ENCODE measurements around the gene AP3S1.
"Not testable (repeated sequence)": the region's sequence is repeated elsewhere in the genome, so short reads cannot be mapped to it uniquely, and the experiment has no call there.

The AP3S1 gene

GRCh38 chr5:115877342-115877741 lies 35.6 kb downstream of the AP3S1 start:
- not testable (repeated sequence) for ATAC-seq, H3K4me3 Mint-ChIP-seq, DNase-seq, H3K4me1 Mint-ChIP-seq, H3K27me3 Mint-ChIP-seq, H3K27ac Mint-ChIP-seq
- H3K9me3 Mint-ChIP-seq: peaks cover 20 to 29% of the 10 kb centered on the region in 2 donors

- H3K4me3 Mint-ChIP-seq, H3K27me3 Mint-ChIP-seq, DNase-seq, H3K27ac Mint-ChIP-seq, H3K4me1 Mint-ChIP-seq, ATAC-seq: not testable (repeated sequence)
- peaks cover 20 to 29% of the 10 kb centered on the region in 2 donors for H3K9me3 Mint-ChIP-seq
Measured at GRCh38 chr5:115882434-115882833, 40.7 kb downstream of the AP3S1 start.

GRCh38 chr5:115884704-115885103 lies 43.0 kb downstream of the AP3S1 start:
- DNase-seq (no peak), ATAC-seq (no peak)
- H3K27ac Mint-ChIP-seq: no peak overlapping the region
- H3K4me1 Mint-ChIP-seq: no peaks in the 10 kb centered on the region
- no peaks in the 10 kb centered on the region for H3K27me3 Mint-ChIP-seq
- H3K4me3 Mint-ChIP-seq: no peak overlapping the region
- peaks cover 16% of the 10 kb centered on the region in 2 donors for H3K9me3 Mint-ChIP-seq

- H3K4me1 Mint-ChIP-seq, H3K27ac Mint-ChIP-seq, DNase-seq, H3K27me3 Mint-ChIP-seq, H3K4me3 Mint-ChIP-seq, ATAC-seq: not testable (repeated sequence)
- H3K9me3 Mint-ChIP-seq: peaks cover 11 to 13% of the 10 kb centered on the region in 2 donors
Measured at GRCh38 chr5:115885208-115885607, 43.5 kb downstream of the AP3S1 start.

- no peaks in the 10 kb centered on the region for H3K27me3 Mint-ChIP-seq
- ATAC-seq (no peak), DNase-seq (no peak)
- no peak overlapping the region for H3K4me3 Mint-ChIP-seq
- no peaks in the 10 kb centered on the region for H3K4me1 Mint-ChIP-seq
- no peaks in the 10 kb centered on the region for H3K9me3 Mint-ChIP-seq
- no peak overlapping the region for H3K27ac Mint-ChIP-seq
Measured at GRCh38 chr5:115888027-115888426, 46.3 kb downstream of the AP3S1 start.

GRCh38 chr5:115892021-115892420 lies 50.3 kb downstream of the AP3S1 start:
- no peaks in the 10 kb centered on the region for H3K27me3 Mint-ChIP-seq
- DNase-seq: no peak
- no peaks in the 10 kb centered on the region for H3K4me1 Mint-ChIP-seq
- H3K27ac Mint-ChIP-seq: peak overlapping the region in 1 of 2 donors; percentile 14
- ATAC-seq: no peak
- H3K4me3 Mint-ChIP-seq: no peak overlapping the region
- H3K9me3 Mint-ChIP-seq: no peaks in the 10 kb centered on the region

GRCh38 chr5:115894342-115894741 lies 52.6 kb downstream of the AP3S1 start:
- no peak for ATAC-seq
- H3K4me1 Mint-ChIP-seq: no peaks in the 10 kb centered on the region
- no peaks in the 10 kb centered on the region for H3K27me3 Mint-ChIP-seq
- DNase-seq: no peak
- no peak overlapping the region for H3K4me3 Mint-ChIP-seq
- no peak overlapping the region for H3K27ac Mint-ChIP-seq
- H3K9me3 Mint-ChIP-seq: no peaks in the 10 kb centered on the region

GRCh38 chr5:115895821-115896220 lies 54.1 kb downstream of the AP3S1 start:
- ATAC-seq (no peak), DNase-seq (no peak)
- Mint-ChIP-seq H3K4me3 (no peak overlapping the region), H3K27ac (no peak overlapping the region), H3K27me3 (no peaks in the 10 kb centered on the region), H3K9me3 (no peaks in the 10 kb centered on the region), H3K4me1 (no peaks in the 10 kb centered on the region)

- Mint-ChIP-seq H3K27me3 (no peaks in the 10 kb centered on the region), H3K4me1 (no peaks in the 10 kb centered on the region), H3K4me3 (no peak overlapping the region), H3K9me3 (no peaks in the 10 kb centered on the region), H3K27ac (no peak overlapping the region)
- ATAC-seq: peak; percentile 39
- DNase-seq: no peak
Measured at GRCh38 chr5:115898656-115899055, 56.9 kb downstream of the AP3S1 start.

- Mint-ChIP-seq H3K27me3 (no peaks in the 10 kb centered on the region), H3K9me3 (no peaks in the 10 kb centered on the region), H3K4me1 (no peaks in the 10 kb centered on the region), H3K27ac (no peak overlapping the region), H3K4me3 (no peak overlapping the region)
- no peak for ATAC-seq
- DNase-seq: no peak
Measured at GRCh38 chr5:115907177-115907576, 65.4 kb downstream of the AP3S1 start.

GRCh38 chr5:115913623-115914400 lies 72.1 kb downstream of the AP3S1 start:
- H3K4me1 Mint-ChIP-seq, H3K9me3 Mint-ChIP-seq, H3K4me3 Mint-ChIP-seq, H3K27ac Mint-ChIP-seq, ATAC-seq, H3K27me3 Mint-ChIP-seq, DNase-seq: not testable (repeated sequence)

- Mint-ChIP-seq H3K27me3 (no peaks in the 10 kb centered on the region), H3K4me1 (no peaks in the 10 kb centered on the region), H3K4me3 (no peak overlapping the region), H3K9me3 (no peaks in the 10 kb centered on the region), H3K27ac (no peak overlapping the region)
- DNase-seq: no peak
- no peak for ATAC-seq
Measured at GRCh38 chr5:115920171-115920725, 78.5 kb downstream of the AP3S1 start.

GRCh38 chr5:115928578-115929407 lies 87.1 kb downstream of the AP3S1 start:
- not testable (repeated sequence) for H3K4me1 Mint-ChIP-seq, H3K9me3 Mint-ChIP-seq, ATAC-seq, H3K4me3 Mint-ChIP-seq, H3K27ac Mint-ChIP-seq, H3K27me3 Mint-ChIP-seq, DNase-seq

- not testable (repeated sequence) for H3K4me3 Mint-ChIP-seq, H3K27me3 Mint-ChIP-seq, H3K9me3 Mint-ChIP-seq, H3K27ac Mint-ChIP-seq, H3K4me1 Mint-ChIP-seq, DNase-seq, ATAC-seq
Measured at GRCh38 chr5:115930171-115930570, 88.4 kb downstream of the AP3S1 start.

GRCh38 chr5:115930630-115931337 lies 89.0 kb downstream of the AP3S1 start:
- Mint-ChIP-seq H3K9me3 (no peaks in the 10 kb centered on the region), H3K27ac (no peak overlapping the region), H3K4me3 (no peak overlapping the region), H3K27me3 (no peaks in the 10 kb centered on the region), H3K4me1 (no peaks in the 10 kb centered on the region)
- no peak for DNase-seq
- no peak for ATAC-seq
